Kidney (tissue), 22 donors: Measurements from ENCODE around the gene SLC22A31. TPM values are rescaled to one million over a fixed set of nuclear protein-coding genes. Genes with fewer than 3 reads are reported as not detected.
A peak's percentile ranks its signal among the peaks of the same experiment; 100 is the strongest.
"Not testable (repeated sequence)": the region's sequence is repeated elsewhere in the genome, so short reads cannot be mapped to it uniquely, and the experiment has no call there.

ENCODE experiments used
- DNase-seq, 5 donors: peaks; one replicate each; pipeline ENCODE4 v3.0.0-alpha.2; 2013 to 2020
- FAIRE-seq: peaks from 2 replicates; lab custom pipeline; 2012; peaks lifted over from hg19 to GRCh38; lab: Jason Lieb, UNC
- H3K27ac ChIP-seq, 2 donors: one replicate each; pipeline ENCODE4 v1.7.0; 2013; ENCODE audit warnings: low read depth in 2 of 2, low read length in 2 of 2, inconsistent platforms in 1 of 2
- H3K27me3 ChIP-seq: one replicate; pipeline ENCODE4 v1.7.1; 2013; ENCODE audit warnings: low read length, inconsistent platforms; ENCODE audit not compliant: control insufficient read depth, insufficient read depth
- H3K36me3 ChIP-seq, 3 donors: one replicate each; pipeline versions ENCODE4 v1.7.0 to v1.7.1; 2013; ENCODE audit warnings: low read length in 3 of 3, control low read depth in 1 of 3, inconsistent platforms in 1 of 3; ENCODE audit not compliant: insufficient read depth in 3 of 3, control insufficient read depth in 2 of 3
- H3K4me1 ChIP-seq, 3 donors: one replicate each; pipeline versions ENCODE4 v1.7.0 to v1.7.1; 2013; ENCODE audit warnings: low read length in 3 of 3, inconsistent platforms in 1 of 3, low read depth in 1 of 3; ENCODE audit not compliant: control insufficient read depth in 2 of 3, insufficient read depth in 2 of 3
- H3K4me3 ChIP-seq, 3 donors: one replicate each; pipeline versions ENCODE4 v1.7.0 to v1.8.1; 2013; ENCODE audit warnings: low read length in 3 of 3, control low read depth in 1 of 3, inconsistent platforms in 1 of 3
- H3K9ac ChIP-seq, 3 donors: one replicate each; pipeline versions ENCODE4 v1.7.0 to v1.7.1; 2013; ENCODE audit warnings: low read length in 3 of 3, control low read depth in 1 of 3, inconsistent platforms in 1 of 3
- H3K9me3 ChIP-seq, 3 donors: one replicate each; pipeline versions ENCODE4 v1.7.0 to v1.7.1; 2013; ENCODE audit warnings: low read length in 3 of 3, control low read depth in 1 of 3, inconsistent platforms in 1 of 3; ENCODE audit not compliant: control insufficient read depth in 2 of 3, insufficient read depth in 1 of 3
- CTCF ChIP-seq: IDR thresholded peaks from 3 replicates; pipeline ENCODE4 v1.5.1; 2012; ENCODE audit warnings: mild to moderate bottlenecking, moderate library complexity, borderline replicate concordance; ENCODE audit not compliant: insufficient read depth; ENCODE audit errors: extremely low read depth
- intact Hi-C: fragments of 100-400 bp; cut with DNase I; formaldehyde crosslinking; loops from one replicate; pipeline ENCODE4 v1.11.1; 2022
- long read RNA-seq, 10 donors: library from polyadenylated mRNA in 1 of 10; unstranded in 1 of 10; transcript quantifications; one replicate each; pipeline ENCODE4 v2.0.0 and lab custom pipeline, GENCODE V29; 2021 to 2026
- polyA plus RNA-seq: library from polyadenylated mRNA; stranded (reverse); fragments of 350-450 nt; fragmentation: Illumina TruSeq; extraction: RNeasy Lipid Tissue Mini Kit (QIAGEN cat#74804); gene quantifications from one replicate; pipeline ENCODE4 v1.2.3, GENCODE V29; 2014; ENCODE audit warnings: low read depth, low replicate concordance; ENCODE audit not compliant: insufficient read depth
- total RNA-seq: library from RNA; stranded (reverse); fragmentation: NEBNext Ultra II Directional; extraction: Animal tissue kit (Norgen Biotek cat#: 25700); gene quantifications from one replicate; pipeline ENCODE4 v1.2.1, GENCODE V29; 2021
- donor health status: control.
- donor health status: control.
- donor health status: control.
- donor health status: control.
- donor health status: control.
- donor health status: DM: yes; HTN: yes; CAD: no.
- donor health status: Normal renal cell carcinoma (clear cell type).

Gene SLC22A31
- total RNA-seq (1.8 TPM), polyA plus RNA-seq (0.47 TPM)
- long read RNA-seq, donor 1: 0 reads
- long read RNA-seq, donor 2: 0 reads
- long read RNA-seq, donor 3: 0 reads
- long read RNA-seq, donor 4: 0 reads
- long read RNA-seq, donor 5: 0 reads
- long read RNA-seq, donor 6: 0 reads
- long read RNA-seq, donor 7, partial matches to known transcripts: 0 of 1 reads
- long read RNA-seq, donor 7, other reads (novel, unspliced or antisense): 1 of 1 reads
- long read RNA-seq, donor 8: 0 reads
- long read RNA-seq, donor 9: 0 reads
- long read RNA-seq, donor 10: 0 reads

GRCh38 chr16:89200124-89200849 is at the start of gene SLC22A31:
Gene SLC22A31 (minus strand): TSS chr16:89200537. CDS start chr16:89200501, 36 bp downstream.
- intact Hi-C loops: no loop called here
- Histone ChIP-seq H3K27ac (no peak within 1 kb of the TSS), H3K9me3 (no peaks in the 10 kb centered on the region), H3K36me3 (no peaks in the 10 kb centered on the region), H3K9ac (no peak within 1 kb of the TSS), H3K27me3 (peaks cover 17% of the 10 kb centered on the region), H3K4me3 (no peak within 1 kb of the TSS), H3K4me1 (peaks cover 0 to 2% (median 0%) of the 10 kb centered on the region in 3 donors)
- no peak for TF ChIP-seq CTCF
- DNase-seq: peak in 2 of 5 donors; percentile 74 to 76
- FAIRE-seq: no peak

GRCh38 chr16:89248196-89248982 is 48.1 kb upstream of the SLC22A31 start:
- Histone ChIP-seq H3K4me1 (no peaks in the 10 kb centered on the region), H3K9ac (peak overlapping the region in 1 of 3 donors; percentile 26), H3K27me3 (no peaks in the 10 kb centered on the region), H3K27ac (no peak overlapping the region), H3K4me3 (peak overlapping the region in 2 of 3 donors; percentile 25 to 53), H3K36me3 (no peaks in the 10 kb centered on the region), H3K9me3 (peaks cover 0 to 4% (median 0%) of the 10 kb centered on the region in 3 donors)
- no peak for TF ChIP-seq CTCF
- intact Hi-C loops: no loop called here
- DNase-seq (peak in 2 of 5 donors; percentile 60 to 75), FAIRE-seq (no peak)

- DNase-seq, H3K27me3 ChIP-seq, H3K27ac ChIP-seq, intact Hi-C loops, H3K9me3 ChIP-seq, H3K4me1 ChIP-seq, FAIRE-seq, H3K36me3 ChIP-seq: not testable (repeated sequence)
- Histone ChIP-seq H3K9ac (peak overlapping the region in 1 of 3 donors; percentile 26), H3K4me3 (peak overlapping the region; percentile 20 to 53 (median 25))
These were observed 47.4 kb upstream of the SLC22A31 start for GRCh38 chr16:89247734-89248075.
